ENCODE results near the gene GIMAP2.

The GIMAP2 gene

GRCh38 chr7:150716939-150717338 is 31.4 kb downstream of the GIMAP2 start:
- DNase-seq (ENCODE audit: low read depth), result no peak
- no peak overlapping the region for H3K4me3 ChIP-seq (ENCODE audit: control insufficient read depth, low read depth, low read length)
- TF ChIP-seq CTCF (IDR thresholded peaks at IDR 0.05; ENCODE audit: control insufficient read depth, insufficient read depth, low read depth, low read length, missing control alignments), result no peak

GRCh38 chr7:150717814-150718420 is 32.4 kb downstream of the GIMAP2 start:
- DNase-seq (ENCODE audit: low read depth), result no peak
- no peak for TF ChIP-seq CTCF (IDR thresholded peaks at IDR 0.05; ENCODE audit: control insufficient read depth, insufficient read depth, low read depth, low read length, missing control alignments)
- no peak overlapping the region for H3K4me3 ChIP-seq (ENCODE audit: control insufficient read depth, low read depth, low read length)

- DNase-seq (ENCODE audit: low read depth), result no peak
- no peak overlapping the region for H3K4me3 ChIP-seq (ENCODE audit: control insufficient read depth, low read depth, low read length)
- TF ChIP-seq CTCF (IDR thresholded peaks at IDR 0.05; ENCODE audit: control insufficient read depth, insufficient read depth, low read depth, low read length, missing control alignments), result no peak
Observed at GRCh38 chr7:150719436-150719835, 33.9 kb downstream of the GIMAP2 start.

GRCh38 chr7:150719960-150720891 is 34.7 kb downstream of the GIMAP2 start:
- no peak for DNase-seq (ENCODE audit: low read depth)
- no peak for TF ChIP-seq CTCF (IDR thresholded peaks at IDR 0.05; ENCODE audit: control insufficient read depth, insufficient read depth, low read depth, low read length, missing control alignments)
- no peak overlapping the region for H3K4me3 ChIP-seq (ENCODE audit: control insufficient read depth, low read depth, low read length)

GRCh38 chr7:150721970-150722373 is 36.5 kb downstream of the GIMAP2 start:
- no peak for DNase-seq (ENCODE audit: low read depth)
- H3K4me3 ChIP-seq (ENCODE audit: control insufficient read depth, low read depth, low read length), result no peak overlapping the region
- no peak for TF ChIP-seq CTCF (IDR thresholded peaks at IDR 0.05; ENCODE audit: control insufficient read depth, insufficient read depth, low read depth, low read length, missing control alignments)

- no peak for TF ChIP-seq CTCF (IDR thresholded peaks at IDR 0.05; ENCODE audit: control insufficient read depth, insufficient read depth, low read depth, low read length, missing control alignments)
- no peak overlapping the region for H3K4me3 ChIP-seq (ENCODE audit: control insufficient read depth, low read depth, low read length)
- no peak for DNase-seq (ENCODE audit: low read depth)
Observed at GRCh38 chr7:150722431-150722931, 37.0 kb downstream of the GIMAP2 start.

Measured in AG09309 (cell line).